ENCODE measurements around the gene CRCP. TPM values are rescaled to one million over a fixed set of nuclear protein-coding genes. Genes with fewer than 3 reads are reported as not detected.
A peak's percentile ranks its signal among the peaks of the same experiment; 100 is the strongest.
"Not testable (repeated sequence)": the region's sequence is repeated elsewhere in the genome, so short reads cannot be mapped to it uniquely, and the experiment has no call there.

The CRCP gene
- total RNA-seq, 1 donor from 2014 or later, result 35.5 TPM

- no peak for TF ChIP-seq CTCF (IDR thresholded peaks at IDR 0.05)
- ATAC-seq (peak; percentile 7 to 13), DNase-seq (no peak)
- peaks cover 7% of the 10 kb centered on the region for H3K4me1 ChIP-seq
- intact Hi-C loops (cut with DNase I), result no loop called here
- H3K27ac ChIP-seq, result peak overlapping the region; percentile 73
- no peaks in the 10 kb centered on the region for H3K27me3 ChIP-seq (ENCODE audit: low read depth)
- H3K36me3 ChIP-seq, result no peaks in the 10 kb centered on the region
- H3K4me3 ChIP-seq, result peak overlapping the region; percentile 46
- no peaks in the 10 kb centered on the region for H3K9me3 ChIP-seq
These were observed 14.1 kb upstream of the CRCP start for GRCh38 chr7:66100408-66101050.

GRCh38 chr7:66102168-66102567 lies 12.5 kb upstream of the CRCP start:
- H3K4me1 ChIP-seq; DNase-seq; H3K4me3 ChIP-seq; H3K27ac ChIP-seq; intact Hi-C loops (cut with DNase I); H3K36me3 ChIP-seq; ATAC-seq; H3K27me3 ChIP-seq (ENCODE audit: low read depth); H3K9me3 ChIP-seq: not testable (repeated sequence)

- DNase-seq; H3K9me3 ChIP-seq; H3K27me3 ChIP-seq (ENCODE audit: low read depth); H3K36me3 ChIP-seq; ATAC-seq; H3K27ac ChIP-seq; H3K4me1 ChIP-seq; H3K4me3 ChIP-seq; intact Hi-C loops (cut with DNase I): not testable (repeated sequence)
These were observed 10.7 kb upstream of the CRCP start for GRCh38 chr7:66103994-66104393.

GRCh38 chr7:66105263-66105748 lies 9.3 kb upstream of the CRCP start:
- Histone ChIP-seq H3K27ac (no peak overlapping the region), H3K9me3 (no peaks in the 10 kb centered on the region), H3K27me3 (ENCODE audit: low read depth) (no peaks in the 10 kb centered on the region), H3K4me1 (peaks cover 6% of the 10 kb centered on the region), H3K36me3 (no peaks in the 10 kb centered on the region), H3K4me3 (no peak overlapping the region)
- TF ChIP-seq CTCF (IDR thresholded peaks at IDR 0.05), result no peak
- intact Hi-C loops (cut with DNase I), result no loop called here
- ATAC-seq (no peak), DNase-seq (no peak)

GRCh38 chr7:66108410-66108809 lies 6.2 kb upstream of the CRCP start:
- H3K27ac ChIP-seq; intact Hi-C loops (cut with DNase I); H3K36me3 ChIP-seq; H3K27me3 ChIP-seq (ENCODE audit: low read depth); ATAC-seq; DNase-seq; H3K9me3 ChIP-seq; H3K4me3 ChIP-seq; H3K4me1 ChIP-seq: not testable (repeated sequence)

GRCh38 chr7:66110856-66111255 lies 3.8 kb upstream of the CRCP start:
- no peaks in the 10 kb centered on the region for H3K27me3 ChIP-seq (ENCODE audit: low read depth)
- no peak for DNase-seq
- ATAC-seq, result no peak

GRCh38 chr7:66116680-66117420 lies 2.2 kb downstream of the CRCP start:
- ATAC-seq; H3K4me3 ChIP-seq; H3K9me3 ChIP-seq; DNase-seq; H3K27me3 ChIP-seq (ENCODE audit: low read depth); intact Hi-C loops (cut with DNase I); H3K27ac ChIP-seq: not testable (repeated sequence)
- Histone ChIP-seq H3K4me1 (peaks cover 54% of the 10 kb centered on the region), H3K36me3 (peaks cover 15% of the 10 kb centered on the region)

More at GRCh38 chr7:66110856-66111255, 3.8 kb upstream of the CRCP start:
- intact Hi-C loops (cut with DNase I), result no loop called here
- no peak for TF ChIP-seq CTCF (IDR thresholded peaks at IDR 0.05)
- H3K4me3 ChIP-seq, result no peak overlapping the region
- H3K9me3 ChIP-seq, result no peaks in the 10 kb centered on the region
- no peaks in the 10 kb centered on the region for H3K36me3 ChIP-seq
- peaks cover 14% of the 10 kb centered on the region for H3K4me1 ChIP-seq
- no peak overlapping the region for H3K27ac ChIP-seq

All from lower lobe of right lung (tissue), 2 donors.